Endothelial cell (in vitro differentiated cells): Measurements from ENCODE around the gene TBC1D22A. TPM values are rescaled to one million over a fixed set of nuclear protein-coding genes. Genes with fewer than 3 reads are reported as not detected.
A peak's percentile ranks its signal among the peaks of the same experiment; 100 is the strongest.

ENCODE experiments used
- DNase-seq: peaks from one replicate; pipeline ENCODE4 v3.0.0; 2021; ENCODE audit warnings: low spot score
- H3K27ac Mint-ChIP-seq: one replicate; pipeline ENCODE4 v1.8.0; 2021; ENCODE audit warnings: mixed read lengths, inconsistent platforms; ENCODE audit not compliant: unreplicated experiment
- H3K27me3 Mint-ChIP-seq: one replicate; pipeline ENCODE4 v1.8.0; 2021; ENCODE audit warnings: mild to moderate bottlenecking, moderate library complexity, mixed read lengths, inconsistent platforms; ENCODE audit not compliant: unreplicated experiment
- H3K36me3 Mint-ChIP-seq: one replicate; pipeline ENCODE4 v1.8.0; 2021; ENCODE audit warnings: mild to moderate bottlenecking, low read depth, mixed read lengths, inconsistent platforms; ENCODE audit not compliant: unreplicated experiment
- H3K4me1 Mint-ChIP-seq: one replicate; pipeline ENCODE4 v1.8.0; 2021; ENCODE audit warnings: mild to moderate bottlenecking, mixed read lengths, inconsistent platforms; ENCODE audit not compliant: unreplicated experiment
- H3K4me3 Mint-ChIP-seq: one replicate; pipeline ENCODE4 v1.8.0; 2021; ENCODE audit warnings: mild to moderate bottlenecking, mixed read lengths, inconsistent platforms; ENCODE audit not compliant: unreplicated experiment
- H3K9me3 Mint-ChIP-seq: one replicate; pipeline ENCODE4 v1.8.0; 2021; ENCODE audit warnings: mixed read lengths, inconsistent platforms; ENCODE audit not compliant: unreplicated experiment
- total RNA-seq: library from RNA; stranded (reverse); fragmentation: NEBNext Ultra II Directional; extraction: Animal tissue kit (Norgen Biotek cat#: 25700); gene quantifications from one replicate; pipeline ENCODE4 v1.2.1, GENCODE V29; 2021; ENCODE audit not compliant: unreplicated experiment
- TF ChIP-seq, protein P1 (sequence below): fragments of 200-600 bp; sonication (generic); IDR thresholded peaks from one replicate; pipeline ENCODE4 v1.5.0; 2021; ENCODE audit warnings: antibody characterized with exemption; ENCODE audit not compliant: unreplicated experiment

The TBC1D22A gene
- total RNA-seq, 1 donor from 2014 or later = 25.3 TPM

DNA sequence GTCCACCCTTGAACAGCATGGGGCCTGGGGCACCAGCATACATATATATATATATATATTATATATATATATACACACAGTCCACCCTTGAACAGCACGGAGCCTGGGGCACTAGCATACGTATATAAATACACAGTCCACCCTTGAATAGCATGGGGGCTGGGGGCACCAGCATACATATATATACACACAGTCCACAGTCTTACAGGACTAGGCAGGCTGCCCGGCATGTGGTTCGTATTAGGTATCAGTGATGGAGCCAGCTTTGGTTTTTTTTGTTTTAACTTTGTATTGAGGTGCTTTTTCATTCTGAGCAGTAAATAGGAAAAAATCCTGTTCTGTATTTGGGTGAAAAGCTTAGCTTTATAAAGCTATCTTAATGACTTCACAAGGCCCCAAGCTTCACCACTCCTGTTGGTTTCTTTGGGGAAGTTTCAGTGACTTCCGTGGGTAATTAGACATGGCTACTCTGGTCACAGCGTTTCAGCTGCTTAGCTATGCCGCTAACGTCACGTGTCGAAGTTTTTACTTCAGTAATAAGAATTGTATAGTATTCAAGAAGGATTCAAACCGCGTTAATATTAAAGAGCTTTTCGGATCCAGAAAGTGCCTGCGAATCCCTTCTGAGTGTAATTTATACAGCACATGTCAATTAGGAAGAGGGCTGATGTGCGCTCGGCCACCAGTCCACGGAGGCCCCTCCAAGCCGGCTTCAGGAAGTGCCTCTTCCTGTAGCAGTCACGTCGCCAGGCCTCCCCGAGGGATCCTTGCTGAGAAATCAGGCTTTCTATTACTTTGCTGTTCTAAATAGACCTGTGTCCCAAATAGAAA lies 179.7 kb downstream of the TBC1D22A start:
- Mint-ChIP-seq H3K9me3 (no peaks in the 10 kb centered on the region), H3K27ac (peak overlapping the region; percentile 5), H3K4me3 (no peak overlapping the region), H3K4me1 (peaks cover 9% of the 10 kb centered on the region), H3K27me3 (no peaks in the 10 kb centered on the region), H3K36me3 (peaks cover 3% of the 10 kb centered on the region)
- peak; percentile 44 for DNase-seq
- TF ChIP-seq, protein P1, sequence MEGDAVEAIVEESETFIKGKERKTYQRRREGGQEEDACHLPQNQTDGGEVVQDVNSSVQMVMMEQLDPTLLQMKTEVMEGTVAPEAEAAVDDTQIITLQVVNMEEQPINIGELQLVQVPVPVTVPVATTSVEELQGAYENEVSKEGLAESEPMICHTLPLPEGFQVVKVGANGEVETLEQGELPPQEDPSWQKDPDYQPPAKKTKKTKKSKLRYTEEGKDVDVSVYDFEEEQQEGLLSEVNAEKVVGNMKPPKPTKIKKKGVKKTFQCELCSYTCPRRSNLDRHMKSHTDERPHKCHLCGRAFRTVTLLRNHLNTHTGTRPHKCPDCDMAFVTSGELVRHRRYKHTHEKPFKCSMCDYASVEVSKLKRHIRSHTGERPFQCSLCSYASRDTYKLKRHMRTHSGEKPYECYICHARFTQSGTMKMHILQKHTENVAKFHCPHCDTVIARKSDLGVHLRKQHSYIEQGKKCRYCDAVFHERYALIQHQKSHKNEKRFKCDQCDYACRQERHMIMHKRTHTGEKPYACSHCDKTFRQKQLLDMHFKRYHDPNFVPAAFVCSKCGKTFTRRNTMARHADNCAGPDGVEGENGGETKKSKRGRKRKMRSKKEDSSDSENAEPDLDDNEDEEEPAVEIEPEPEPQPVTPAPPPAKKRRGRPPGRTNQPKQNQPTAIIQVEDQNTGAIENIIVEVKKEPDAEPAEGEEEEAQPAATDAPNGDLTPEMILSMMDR = no peak

DNA sequence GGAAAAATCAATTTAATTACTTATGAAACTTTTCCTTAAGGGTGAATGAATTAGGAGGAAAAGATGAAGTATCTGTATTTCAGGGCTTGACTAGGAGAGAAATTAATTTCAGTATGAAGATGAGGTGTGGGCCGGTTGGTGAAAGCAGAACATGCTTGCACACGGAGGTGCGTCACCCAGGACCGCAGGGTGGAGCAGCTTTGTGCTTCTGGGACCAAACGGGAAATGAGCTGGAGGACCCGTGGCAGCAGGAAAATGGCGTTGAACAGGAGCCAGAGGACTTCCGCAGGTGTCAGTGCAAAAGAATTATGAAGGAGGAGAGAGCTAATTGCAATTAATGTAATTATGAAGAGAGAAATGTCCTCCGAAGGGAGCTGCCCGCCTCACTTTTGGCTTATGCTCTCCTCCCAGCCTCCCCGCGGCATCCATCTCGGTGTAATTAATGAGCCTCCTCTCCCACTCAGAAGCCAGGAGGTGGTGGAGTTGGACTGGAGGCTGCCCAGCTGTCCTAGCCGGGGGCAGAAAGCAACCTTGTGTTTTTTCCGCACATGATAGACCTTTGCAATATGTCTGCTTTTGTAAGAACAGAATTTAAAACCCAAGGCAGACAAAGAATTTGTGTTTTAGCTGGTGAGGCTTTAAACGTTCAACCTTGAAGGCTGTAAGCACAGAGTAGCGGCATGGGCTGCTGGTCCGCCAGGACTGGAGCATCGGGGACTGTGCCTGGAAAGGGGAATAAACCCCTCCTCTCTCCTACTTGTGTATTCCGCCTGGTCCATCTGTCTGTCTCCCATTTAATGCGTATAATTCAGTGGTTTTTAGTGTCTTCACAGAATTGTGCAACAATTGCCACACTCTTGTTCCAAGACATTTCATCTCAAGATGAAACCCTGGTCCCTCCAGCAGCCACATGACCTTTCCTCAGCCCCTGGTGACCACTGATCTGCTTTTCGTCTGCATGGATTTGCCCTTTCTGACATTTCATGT lies 180.6 kb downstream of the TBC1D22A start:
- Mint-ChIP-seq H3K27me3 (no peaks in the 10 kb centered on the region), H3K4me3 (no peak overlapping the region), H3K27ac (peak overlapping the region; percentile 5), H3K36me3 (peaks cover 9% of the 10 kb centered on the region), H3K4me1 (peaks cover 9% of the 10 kb centered on the region), H3K9me3 (no peaks in the 10 kb centered on the region)
- TF ChIP-seq, protein P1 = no peak
- DNase-seq = no peak

DNA sequence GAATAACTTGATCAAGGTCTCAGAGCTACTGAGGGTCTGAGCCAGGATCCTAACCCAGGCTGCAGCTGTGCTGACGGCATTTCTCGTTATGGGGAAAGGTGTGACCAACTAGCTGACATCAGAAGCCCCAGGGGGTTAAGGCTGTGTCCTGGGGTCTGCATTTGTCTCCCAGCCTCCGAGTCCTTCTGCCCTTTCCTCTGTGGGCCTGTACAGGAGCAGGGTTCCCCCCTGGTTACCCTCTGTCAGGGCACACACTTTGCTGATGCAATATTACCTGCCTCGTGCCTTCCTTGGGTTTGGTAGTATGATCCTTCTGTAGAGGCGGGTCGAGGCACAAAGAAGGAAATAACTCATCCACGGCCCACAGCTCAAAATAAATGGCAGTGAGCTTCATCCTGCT lies 183.0 kb downstream of the TBC1D22A start:
- no peak overlapping the region for H3K4me3 Mint-ChIP-seq
- H3K27ac Mint-ChIP-seq = no peak overlapping the region
- TF ChIP-seq, protein P1 = no peak
- peaks cover 9% of the 10 kb centered on the region for H3K4me1 Mint-ChIP-seq
- DNase-seq = no peak
- H3K36me3 Mint-ChIP-seq = peaks cover 19% of the 10 kb centered on the region
- no peaks in the 10 kb centered on the region for H3K27me3 Mint-ChIP-seq
- H3K9me3 Mint-ChIP-seq = peaks cover 4% of the 10 kb centered on the region

DNA sequence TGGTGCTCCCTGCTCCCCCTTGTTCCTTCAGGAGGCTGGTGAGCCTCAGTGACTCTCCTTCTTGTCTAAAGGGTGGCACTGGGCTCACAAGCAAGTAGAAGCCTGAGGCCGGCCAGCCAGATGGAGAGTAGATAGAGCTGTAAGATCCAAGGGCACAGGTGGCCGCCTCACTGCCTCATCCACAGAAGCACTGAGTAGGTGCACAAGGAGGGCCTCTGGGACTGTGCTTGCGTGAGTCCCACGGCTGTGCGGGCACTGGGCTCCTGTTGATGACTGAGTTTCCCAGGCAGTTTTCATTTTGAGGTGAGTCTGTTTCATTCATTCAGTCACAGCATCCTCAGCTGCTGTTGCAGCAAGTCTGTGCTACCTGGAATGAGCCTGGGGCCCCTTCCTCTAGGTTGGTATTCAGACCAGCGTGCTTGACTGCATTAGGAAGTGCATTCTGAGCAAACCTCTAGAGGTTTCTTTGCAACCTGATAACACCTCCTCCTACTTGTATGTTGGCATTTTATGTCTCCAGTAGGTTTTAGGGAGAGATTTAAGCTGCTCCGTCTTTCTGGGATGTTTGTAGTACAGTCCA lies 184.0 kb downstream of the TBC1D22A start:
- H3K27ac Mint-ChIP-seq = no peak overlapping the region
- no peaks in the 10 kb centered on the region for H3K27me3 Mint-ChIP-seq
- H3K9me3 Mint-ChIP-seq = peaks cover 4% of the 10 kb centered on the region
- H3K4me3 Mint-ChIP-seq = no peak overlapping the region
- DNase-seq = no peak
- TF ChIP-seq, protein P1 = no peak
- peaks cover 9% of the 10 kb centered on the region for H3K4me1 Mint-ChIP-seq
- H3K36me3 Mint-ChIP-seq = peaks cover 21% of the 10 kb centered on the region
